Effector memory CD8-positive, alpha-beta T cell (primary cell): ENCODE results near the gene KRTAP3-3.
"Not testable (repeated sequence)": the region's sequence is repeated elsewhere in the genome, so short reads cannot be mapped to it uniquely, and the experiment has no call there.

Experiments used
- ATAC-seq: fragments of 150-1000 bp; cut with Tn5 transposase; replicated peaks from 2 replicates; pipeline ENCODE4 v1.10.0; 2021; ENCODE audit warnings: mild to moderate bottlenecking, moderate library complexity
- DNase-seq, 3 experiments: peaks; one replicate each; pipeline ENCODE4 v3.0.0; 2021
- H3K27ac Mint-ChIP-seq, 2 donors: one replicate each; pipeline ENCODE4 v1.8.0; 2022; ENCODE audit warnings: mild to moderate bottlenecking in 2 of 2, mixed read lengths in 2 of 2, moderate library complexity in 2 of 2
- H3K27me3 Mint-ChIP-seq, 2 donors: one replicate each; pipeline ENCODE4 v1.8.0; 2022; ENCODE audit warnings: mixed read lengths in 2 of 2
- H3K36me3 Mint-ChIP-seq: one replicate; pipeline ENCODE4 v1.8.0; 2022; ENCODE audit warnings: mild to moderate bottlenecking, moderate library complexity, mixed read lengths; ENCODE audit not compliant: insufficient read depth
- H3K4me1 Mint-ChIP-seq, 2 donors: one replicate each; pipeline ENCODE4 v1.8.0; 2022; ENCODE audit warnings: low read depth in 2 of 2, mixed read lengths in 2 of 2
- H3K4me3 Mint-ChIP-seq, 2 donors: one replicate each; pipeline ENCODE4 v1.8.0; 2022; ENCODE audit warnings: mild to moderate bottlenecking in 2 of 2, mixed read lengths in 2 of 2, moderate library complexity in 2 of 2
- H3K9me3 Mint-ChIP-seq, 2 donors: one replicate each; pipeline ENCODE4 v1.8.0; 2022; ENCODE audit warnings: mixed read lengths in 2 of 2

KRTAP3-3 gene

GRCh38 chr17:41015454-41015853 lies 21.5 kb upstream of the KRTAP3-3 start:
- Mint-ChIP-seq H3K4me3 (no peak overlapping the region), H3K9me3 (no peaks in the 10 kb centered on the region), H3K27me3 (peaks cover 20 to 40% of the 10 kb centered on the region in 2 donors), H3K36me3 (no peaks in the 10 kb centered on the region), H3K27ac (no peak overlapping the region), H3K4me1 (no peaks in the 10 kb centered on the region)
- no peak for ATAC-seq
- no peak for DNase-seq

GRCh38 chr17:41013606-41014005 lies 19.6 kb upstream of the KRTAP3-3 start:
- no peak for DNase-seq
- no peaks in the 10 kb centered on the region for H3K36me3 Mint-ChIP-seq
- ATAC-seq = no peak
- no peaks in the 10 kb centered on the region for H3K9me3 Mint-ChIP-seq
- H3K27me3 Mint-ChIP-seq = peaks cover 22 to 46% of the 10 kb centered on the region in 2 donors
- no peaks in the 10 kb centered on the region for H3K4me1 Mint-ChIP-seq
- no peak overlapping the region for H3K4me3 Mint-ChIP-seq
- no peak overlapping the region for H3K27ac Mint-ChIP-seq

- H3K4me1 Mint-ChIP-seq = no peaks in the 10 kb centered on the region
- H3K9me3 Mint-ChIP-seq = no peaks in the 10 kb centered on the region
These were observed 19.2 kb upstream of the KRTAP3-3 start for GRCh38 chr17:41013181-41013580.

GRCh38 chr17:41012326-41013120 lies 18.6 kb upstream of the KRTAP3-3 start:
- Mint-ChIP-seq H3K27ac (no peak overlapping the region), H3K4me1 (no peaks in the 10 kb centered on the region), H3K27me3 (peaks cover 23 to 44% of the 10 kb centered on the region in 2 donors), H3K4me3 (no peak overlapping the region), H3K9me3 (no peaks in the 10 kb centered on the region), H3K36me3 (no peaks in the 10 kb centered on the region)
- ATAC-seq (no peak), DNase-seq (no peak)

More at GRCh38 chr17:41013181-41013580, 19.2 kb upstream of the KRTAP3-3 start:
- Mint-ChIP-seq H3K4me3 (no peak overlapping the region), H3K27me3 (peaks cover 26 to 49% of the 10 kb centered on the region in 2 donors), H3K27ac (no peak overlapping the region), H3K36me3 (no peaks in the 10 kb centered on the region)
- no peak for DNase-seq
- ATAC-seq = no peak

- no peak for ATAC-seq
- H3K4me3 Mint-ChIP-seq = no peak overlapping the region
These were observed 16.5 kb upstream of the KRTAP3-3 start for GRCh38 chr17:41010441-41010840.

GRCh38 chr17:41009936-41010335 lies 16.0 kb upstream of the KRTAP3-3 start:
- Mint-ChIP-seq H3K27ac (no peak overlapping the region), H3K9me3 (no peaks in the 10 kb centered on the region), H3K36me3 (no peaks in the 10 kb centered on the region), H3K27me3 (peaks cover 10 to 20% of the 10 kb centered on the region in 2 donors), H3K4me3 (no peak overlapping the region), H3K4me1 (no peaks in the 10 kb centered on the region)
- ATAC-seq (no peak), DNase-seq (no peak)

More at GRCh38 chr17:41010441-41010840, 16.5 kb upstream of the KRTAP3-3 start:
- peaks cover 15 to 26% of the 10 kb centered on the region in 2 donors for H3K27me3 Mint-ChIP-seq
- H3K4me1 Mint-ChIP-seq = no peaks in the 10 kb centered on the region
- H3K9me3 Mint-ChIP-seq = no peaks in the 10 kb centered on the region
- no peaks in the 10 kb centered on the region for H3K36me3 Mint-ChIP-seq
- no peak for DNase-seq
- no peak overlapping the region for H3K27ac Mint-ChIP-seq

- Mint-ChIP-seq H3K27me3 (peaks cover 7 to 23% of the 10 kb centered on the region in 2 donors), H3K36me3 (no peaks in the 10 kb centered on the region), H3K27ac (no peak overlapping the region), H3K4me3 (no peak overlapping the region), H3K4me1 (no peaks in the 10 kb centered on the region), H3K9me3 (no peaks in the 10 kb centered on the region)
- ATAC-seq = no peak
- DNase-seq = no peak
These were observed 15.4 kb upstream of the KRTAP3-3 start for GRCh38 chr17:41009301-41009760.

- H3K4me1 Mint-ChIP-seq = no peaks in the 10 kb centered on the region
These were observed 14.8 kb upstream of the KRTAP3-3 start, which contains the start of gene KRTAP3-1 for GRCh38 chr17:41008811-41009210. Gene KRTAP3-1, minus strand, starts transcription at chr17:41009128. Its CDS starts 54 bp downstream, at chr17:41009074.

GRCh38 chr17:41004397-41004796 lies 10.4 kb upstream of the KRTAP3-3 start:
- DNase-seq (no peak), ATAC-seq (no peak)
- H3K27ac Mint-ChIP-seq = no peak overlapping the region
- H3K9me3 Mint-ChIP-seq = no peaks in the 10 kb centered on the region
- no peaks in the 10 kb centered on the region for H3K4me1 Mint-ChIP-seq
- H3K4me3 Mint-ChIP-seq = no peak overlapping the region
- peaks cover 45 to 54% of the 10 kb centered on the region in 2 donors for H3K27me3 Mint-ChIP-seq
- H3K36me3 Mint-ChIP-seq = no peaks in the 10 kb centered on the region

More at GRCh38 chr17:41008811-41009210, 14.8 kb upstream of the KRTAP3-3 start, which contains the start of gene KRTAP3-1:
- DNase-seq (no peak), ATAC-seq (no peak)
- Mint-ChIP-seq H3K9me3 (no peaks in the 10 kb centered on the region), H3K4me3 (no peak within 1 kb of the TSS), H3K36me3 (no peaks in the 10 kb centered on the region), H3K27me3 (peaks cover 12 to 28% of the 10 kb centered on the region in 2 donors), H3K27ac (no peak within 1 kb of the TSS)

GRCh38 chr17:41003926-41004325 lies 10.0 kb upstream of the KRTAP3-3 start:
- H3K27me3 Mint-ChIP-seq = peaks cover 50 to 56% of the 10 kb centered on the region in 2 donors
- H3K4me1 Mint-ChIP-seq = no peaks in the 10 kb centered on the region
- H3K9me3 Mint-ChIP-seq = no peaks in the 10 kb centered on the region
- no peak overlapping the region for H3K27ac Mint-ChIP-seq
- H3K4me3 Mint-ChIP-seq = no peak overlapping the region
- H3K36me3 Mint-ChIP-seq = no peaks in the 10 kb centered on the region
- DNase-seq = no peak
- no peak for ATAC-seq

GRCh38 chr17:41002814-41003213 lies 8.8 kb upstream of the KRTAP3-3 start:
- ATAC-seq = no peak
- Mint-ChIP-seq H3K4me1 (no peaks in the 10 kb centered on the region), H3K36me3 (no peaks in the 10 kb centered on the region)

GRCh38 chr17:41001795-41002194 lies 7.8 kb upstream of the KRTAP3-3 start:
- Mint-ChIP-seq H3K27me3 (peaks cover 64 to 71% of the 10 kb centered on the region in 2 donors), H3K4me3 (no peak overlapping the region), H3K4me1 (no peaks in the 10 kb centered on the region), H3K36me3 (no peaks in the 10 kb centered on the region), H3K9me3 (no peaks in the 10 kb centered on the region), H3K27ac (no peak overlapping the region)
- DNase-seq = no peak
- no peak for ATAC-seq

More at GRCh38 chr17:41002814-41003213, 8.8 kb upstream of the KRTAP3-3 start:
- no peak for DNase-seq
- Mint-ChIP-seq H3K27ac (no peak overlapping the region), H3K9me3 (no peaks in the 10 kb centered on the region), H3K27me3 (peaks cover 54 to 61% of the 10 kb centered on the region in 2 donors), H3K4me3 (no peak overlapping the region)

- not testable (repeated sequence) for H3K9me3 Mint-ChIP-seq, H3K4me3 Mint-ChIP-seq, H3K36me3 Mint-ChIP-seq, H3K4me1 Mint-ChIP-seq, DNase-seq, H3K27ac Mint-ChIP-seq, ATAC-seq
- H3K27me3 Mint-ChIP-seq = peaks cover 76 to 86% of the 10 kb centered on the region in 2 donors
These were observed 5.6 kb upstream of the KRTAP3-3 start, which contains the start of gene KRTAP3-2 for GRCh38 chr17:40999563-40999962. Gene KRTAP3-2, minus strand, starts transcription at chr17:40999906. Its CDS starts 53 bp downstream, at chr17:40999853.

- DNase-seq = no peak
- Mint-ChIP-seq H3K27me3 (peaks cover 83 to 84% of the 10 kb centered on the region in 2 donors), H3K4me3 (no peak overlapping the region)
These were observed 3.4 kb upstream of the KRTAP3-3 start for GRCh38 chr17:40997361-40997760.

More at GRCh38 chr17:40997361-40997760, 3.4 kb upstream of the KRTAP3-3 start:
- Mint-ChIP-seq H3K4me1 (no peaks in the 10 kb centered on the region), H3K27ac (no peak overlapping the region), H3K36me3 (no peaks in the 10 kb centered on the region), H3K9me3 (no peaks in the 10 kb centered on the region)
- ATAC-seq = no peak
